Measurements from ENCODE around the gene CTXN2.

Gene CTXN2

GRCh38 chr15:48221261-48221660 lies 29.8 kb downstream of the CTXN2 start:
- Histone ChIP-seq H3K27ac (peak overlapping the region; percentile 20 to 51), H3K27me3 (no peaks in the 10 kb centered on the region), H3K4me1 (peaks cover 0 to 63% (median 26%) of the 10 kb centered on the region in 4 donors), H3K4me3 (no peak overlapping the region), H3K9me3 (no peaks in the 10 kb centered on the region), H3K36me3 (no peaks in the 10 kb centered on the region)
- no peak for DNase-seq
- TF ChIP-seq CTCF (IDR thresholded peaks at IDR 0.05), result no peak
- intact Hi-C loops (cut with DNase I; ENCODE audit: low total_unique reads), result no loop called here

GRCh38 chr15:48221885-48222284 lies 30.4 kb downstream of the CTXN2 start:
- Histone ChIP-seq H3K4me1 (peaks cover 0 to 67% (median 26%) of the 10 kb centered on the region in 4 donors), H3K4me3 (no peak overlapping the region), H3K9me3 (no peaks in the 10 kb centered on the region), H3K27me3 (no peaks in the 10 kb centered on the region), H3K27ac (peak overlapping the region; percentile 5 to 51), H3K36me3 (no peaks in the 10 kb centered on the region)
- intact Hi-C loops (cut with DNase I; ENCODE audit: low total_unique reads), result no loop called here
- peak in 1 of 2 donors; percentile 30 for DNase-seq
- no peak for TF ChIP-seq CTCF (IDR thresholded peaks at IDR 0.05)

GRCh38 chr15:48222627-48223026 lies 31.2 kb downstream of the CTXN2 start:
- DNase-seq, result no peak
- intact Hi-C loops (cut with DNase I; ENCODE audit: low total_unique reads), result no loop called here
- H3K4me1 ChIP-seq, result peaks cover 0 to 67% (median 26%) of the 10 kb centered on the region in 4 donors
- no peaks in the 10 kb centered on the region for H3K9me3 ChIP-seq
- no peaks in the 10 kb centered on the region for H3K36me3 ChIP-seq
- no peak overlapping the region for H3K4me3 ChIP-seq
- peak overlapping the region; percentile 11 to 51 for H3K27ac ChIP-seq
- no peak for TF ChIP-seq CTCF (IDR thresholded peaks at IDR 0.05)
- no peaks in the 10 kb centered on the region for H3K27me3 ChIP-seq

- TF ChIP-seq CTCF (IDR thresholded peaks at IDR 0.05), result no peak
- no peaks in the 10 kb centered on the region for H3K27me3 ChIP-seq
- H3K4me3 ChIP-seq, result no peak overlapping the region
- H3K36me3 ChIP-seq, result no peaks in the 10 kb centered on the region
- peaks cover 0 to 58% (median 23%) of the 10 kb centered on the region in 4 donors for H3K4me1 ChIP-seq
- intact Hi-C loops (cut with DNase I; ENCODE audit: low total_unique reads), result no loop called here
- no peaks in the 10 kb centered on the region for H3K9me3 ChIP-seq
- no peak for DNase-seq
- H3K27ac ChIP-seq, result no peak overlapping the region
Observed at GRCh38 chr15:48225771-48226170, 34.3 kb downstream of the CTXN2 start.

GRCh38 chr15:48230498-48230897 lies 39.0 kb downstream of the CTXN2 start:
- Histone ChIP-seq H3K27ac (no peak overlapping the region), H3K4me1 (peaks cover 0 to 12% (median 6%) of the 10 kb centered on the region in 4 donors), H3K36me3 (no peaks in the 10 kb centered on the region), H3K9me3 (no peaks in the 10 kb centered on the region), H3K27me3 (no peaks in the 10 kb centered on the region), H3K4me3 (no peak overlapping the region)
- DNase-seq, result no peak
- intact Hi-C loops (cut with DNase I; ENCODE audit: low total_unique reads), result no loop called here
- no peak for TF ChIP-seq CTCF (IDR thresholded peaks at IDR 0.05)

GRCh38 chr15:48233246-48233645 lies 41.8 kb downstream of the CTXN2 start:
- no peak for TF ChIP-seq CTCF (IDR thresholded peaks at IDR 0.05)
- no peaks in the 10 kb centered on the region for H3K27me3 ChIP-seq
- no peaks in the 10 kb centered on the region for H3K9me3 ChIP-seq
- no peak overlapping the region for H3K4me3 ChIP-seq
- intact Hi-C loops (cut with DNase I; ENCODE audit: low total_unique reads), result no loop called here
- no peaks in the 10 kb centered on the region for H3K4me1 ChIP-seq
- no peak for DNase-seq
- no peaks in the 10 kb centered on the region for H3K36me3 ChIP-seq
- no peak overlapping the region for H3K27ac ChIP-seq

Data from tibial artery (tissue), 4 donors.